HepG2 (cell line): Measurements from ENCODE around the gene UNC119B. TPM values are rescaled to one million over a fixed set of nuclear protein-coding genes. Genes with fewer than 3 reads are reported as not detected.

Source experiments
- ATAC-seq: fragments of 200-7000 bp; cut with Tn5 transposase; 3 replicates; pipeline ENCODE4 v1.9.1; 2020; ENCODE audit warnings: mild to moderate bottlenecking, moderate library complexity
- BruUV-seq: library from RNA; stranded (reverse); fragments of 400-500 nt; replicated peaks from 2 replicates; lab custom pipeline; 2021; lab: Mats Ljungman, UMichigan
- CTCF ChIA-PET: fragments of 300-600 bp; formaldehyde crosslinking; extraction: SDS; loops from one replicate; lab custom pipeline; 2021; ENCODE audit warnings: low total read pairs, inconsistent platforms, low intra/inter-chr PET ratio; lab: Yijun Ruan, JAX
- POLR2A ChIA-PET: fragments of 350-600 bp; sonication (Branson Sonifier 250); formaldehyde crosslinking; loops from one replicate; lab custom pipeline; 2020; ENCODE audit warnings: antibody characterized with exemption, inconsistent platforms; lab: Yijun Ruan, JAX
- DNase-seq: peaks from one replicate; pipeline ENCODE4 v3.0.0-alpha.2; 2015; ENCODE audit warnings: low spot score
- FAIRE-seq: peaks from 3 replicates; lab custom pipeline; 2011; peaks lifted over from hg19 to GRCh38; lab: Jason Lieb, UNC
- H2AFZ ChIP-seq: one replicate; pipeline ENCODE4 v1.6.1; 2011; ENCODE audit warnings: low read length, inconsistent platforms
- H3K27ac ChIP-seq: fragments of 300-600 bp; 3 replicates; pipeline ENCODE4 v1.8.0; 2011; ENCODE audit warnings: mixed run types, mild to moderate bottlenecking, mixed read lengths, low read length, inconsistent platforms; ENCODE audit not compliant: insufficient read depth; ENCODE audit errors: extremely low read length
- H3K27me3 ChIP-seq, 2 experiments: fragments of 200-600 bp in 1 of 2; 2 replicates in 1 of 2; 3 replicates in 1 of 2; pipeline versions ENCODE4 v1.6.0 to v1.8.0; 2011; ENCODE audit warnings: low read length in 2 of 2, mild to moderate bottlenecking in 2 of 2, moderate library complexity in 2 of 2, inconsistent platforms in 1 of 2; ENCODE audit not compliant: insufficient read depth in 2 of 2, control insufficient read depth in 1 of 2
- H3K36me3 ChIP-seq, 2 experiments: fragments of 200-600 bp in 1 of 2; replicated peaks in 1 of 2; 2 replicates in 1 of 2; 3 replicates in 1 of 2; pipeline versions ENCODE4 v1.5.1 to v1.8.0; 2011; ENCODE audit warnings: low read length in 2 of 2, inconsistent platforms in 1 of 2; ENCODE audit not compliant: insufficient read depth in 2 of 2, control insufficient read depth in 1 of 2
- H3K4me1 ChIP-seq: 2 replicates; pipeline ENCODE4 v1.5.1; 2012; ENCODE audit warnings: low read length, inconsistent platforms; ENCODE audit not compliant: insufficient read depth
- H3K4me2 ChIP-seq: 2 replicates; pipeline ENCODE4 v1.6.0; 2011; ENCODE audit warnings: low read depth, low read length, inconsistent platforms
- H3K4me3 ChIP-seq, 3 experiments: fragments of 200-600 bp in 1 of 3; sonication (generic), shearing (Covaris generic) in 1 of 3; replicated peaks in 1 of 3; 2 replicates each; pipeline ENCODE4 v1.5.1; 2011 to 2016; ENCODE audit warnings: low read length in 3 of 3, inconsistent platforms in 2 of 3, low read depth in 2 of 3, mild to moderate bottlenecking in 2 of 3, control low read depth in 1 of 3, mixed read lengths in 1 of 3; ENCODE audit not compliant: insufficient read depth in 1 of 3
- H3K79me2 ChIP-seq: one replicate; pipeline ENCODE4 v1.6.1; 2011; ENCODE audit warnings: low read length, inconsistent platforms; ENCODE audit not compliant: insufficient read depth
- H3K9ac ChIP-seq: 2 replicates; pipeline ENCODE4 v1.6.0; 2011; ENCODE audit warnings: mild to moderate bottlenecking, low read depth, low read length, inconsistent platforms; ENCODE audit not compliant: insufficient read depth
- H3K9me3 ChIP-seq: 2 replicates; pipeline ENCODE4 v1.5.1; 2012; ENCODE audit warnings: mild to moderate bottlenecking, low read length
- H4K20me1 ChIP-seq: 2 replicates; pipeline ENCODE4 v1.6.0; 2011; ENCODE audit warnings: inconsistent platforms, mild to moderate bottlenecking, low read length, moderate library complexity; ENCODE audit not compliant: insufficient read depth
- ATF2 ChIP-seq: sonication (generic); formaldehyde crosslinking; IDR thresholded peaks from 2 replicates; pipeline ENCODE4 v1.4.0; 2020; ENCODE audit warnings: missing genetic modification reagents
- CENPBD1 ChIP-seq: sonication (generic); formaldehyde crosslinking; IDR thresholded peaks from 2 replicates; pipeline ENCODE4 v1.8.0; 2022; ENCODE audit warnings: missing genetic modification reagents, low read depth, mild to moderate bottlenecking, borderline replicate concordance
- HHEX ChIP-seq: IDR thresholded peaks from 2 replicates; pipeline ENCODE4 v1.6.1; 2016; ENCODE audit warnings: control low read depth
- IKZF5 ChIP-seq: IDR thresholded peaks from 2 replicates; pipeline ENCODE4 v1.6.1; 2018; ENCODE audit warnings: missing genetic modification reagents, mild to moderate bottlenecking, missing compliant biosample characterization
- MBD4 ChIP-seq: IDR thresholded peaks from 2 replicates; pipeline ENCODE4 v1.6.1; 2012; ENCODE audit warnings: low read length, inconsistent platforms, borderline replicate concordance
- NCOA2 ChIP-seq: sonication (generic); formaldehyde crosslinking; IDR thresholded peaks from 2 replicates; pipeline ENCODE4 v1.8.0; 2022; ENCODE audit warnings: inconsistent platforms
- SNRNP70 ChIP-seq: fragments of 200-400 bp; formaldehyde crosslinking; IDR thresholded peaks from 2 replicates; pipeline ENCODE4 v1.6.1; 2017; ENCODE audit warnings: mild to moderate bottlenecking, low read depth, low read length, moderate library complexity
- XBP1 ChIP-seq: sonication (generic); formaldehyde crosslinking; IDR thresholded peaks from 2 replicates; pipeline ENCODE4 v1.5.0; 2020; ENCODE audit warnings: missing genetic modification reagents
- ZFP91 ChIP-seq: sonication (generic); formaldehyde crosslinking; IDR thresholded peaks from 2 replicates; pipeline ENCODE4 v1.9.0; 2022; ENCODE audit warnings: missing genetic modification reagents, mild to moderate bottlenecking, borderline replicate concordance
- ZNF253 ChIP-seq: sonication (generic); formaldehyde crosslinking; IDR thresholded peaks from 2 replicates; pipeline ENCODE4 v1.8.0; 2022; ENCODE audit warnings: mild to moderate bottlenecking, missing genetic modification reagents, borderline replicate concordance
- ZNF34 ChIP-seq: sonication (generic); formaldehyde crosslinking; IDR thresholded peaks from 2 replicates; pipeline ENCODE4 v1.4.0; 2020; ENCODE audit warnings: mild to moderate bottlenecking, missing genetic modification reagents, borderline replicate concordance
- ZNF569 ChIP-seq: sonication (generic); formaldehyde crosslinking; IDR thresholded peaks from 2 replicates; pipeline ENCODE4 v1.5.0; 2020; ENCODE audit warnings: mild to moderate bottlenecking, missing genetic modification reagents, moderate library complexity, borderline replicate concordance
- ZNF672 ChIP-seq: sonication (generic); formaldehyde crosslinking; IDR thresholded peaks from 2 replicates; pipeline ENCODE4 v1.8.1; 2022; ENCODE audit warnings: missing genetic modification reagents
- ZNF768 ChIP-seq: sonication (generic); formaldehyde crosslinking; IDR thresholded peaks from 2 replicates; pipeline ENCODE4 v1.4.0; 2020; ENCODE audit warnings: missing genetic modification reagents
- ZNF776 ChIP-seq: sonication (generic); formaldehyde crosslinking; IDR thresholded peaks from 2 replicates; pipeline ENCODE4 v1.4.0; 2020; ENCODE audit warnings: mild to moderate bottlenecking, missing genetic modification reagents
- WGBS: methylation state at CpG from one replicate; pipeline ENCODE4 v1.1.6; 2017; ENCODE audit warnings: low lambda C conversion rate; 5-methylcytosine and 5-hydroxymethylcytosine counted together
- in situ Hi-C: cut with HindIII; loops from 2 replicates; pipeline ENCODE4 v1.10.0; 2017; ENCODE audit warnings: low pct_unique_long_range_greater_than_20kb; ENCODE audit not compliant: extremely low pct_ligation_motif_present
- intact Hi-C: fragments of 100-400 bp; cut with micrococcal nuclease; formaldehyde crosslinking; loops from one replicate; pipeline ENCODE4 v1.10.0; 2022; ENCODE audit not compliant: unreplicated experiment
- polyA plus RNA-seq, 8 experiments: library from polyadenylated mRNA; depleted of rRNA in 3 of 8; stranded (reverse) in 7 of 8; unstranded in 1 of 8; fragments of >200 nt; fragmentation: Illumina TruSeq in 4 of 8; extraction: Trizol in 4 of 8; gene quantifications; 2 replicates each; pipeline versions ENCODE4 v1.2.1 to v1.2.3, GENCODE V29; 2011 to 2016; ENCODE audit warnings: low read depth in 4 of 8, missing spikeins in 1 of 8, mixed read lengths in 1 of 8; ENCODE audit not compliant: insufficient read depth in 1 of 8
- total RNA-seq, 5 experiments: library from RNA; depleted of rRNA; stranded (reverse); fragments of >200 nt; fragmentation: Illumina TruSeq; extraction: Trizol; gene quantifications; 2 replicates each; pipeline ENCODE4 v1.2.3, GENCODE V29; 2016; ENCODE audit warnings: low read depth in 1 of 5

The UNC119B gene
- total and polyA plus RNA-seq, 2 of the 13 experiments (the other 11 are each of a cell fraction or from before 2014, with no cell fraction given) = 19.6 to 19.7 TPM

GRCh38 chr12:120666571-120667390 is 43.5 kb upstream of the UNC119B start (continued):
- TF ChIP-seq ZFP91 (CRISPR knock-in tag) = no peak

GRCh38 chr12:120668091-120668867 is 42.0 kb upstream of the UNC119B start:
- Histone ChIP-seq H2AFZ (no peak overlapping the region), H3K27ac (no peak overlapping the region), H3K36me3 (no peaks in the 10 kb centered on the region), H3K4me2 (no peak overlapping the region), H3K4me3 (no peak overlapping the region), H3K27me3 (peaks cover 1 to 17% of the 10 kb centered on the region in 2 experiments; a peak in 1 of 5 replicates), H3K4me1 (no peaks in the 10 kb centered on the region), H3K79me2 (no peaks in the 10 kb centered on the region), H3K9me3 (no peaks in the 10 kb centered on the region), H3K9ac (no peak overlapping the region), H4K20me1 (no peaks in the 10 kb centered on the region)
- intact Hi-C loops (no loop called here), in situ Hi-C loops (no loop called here)
- FAIRE-seq = no peak
- CTCF ChIA-PET = no interaction called here
- POLR2A ChIA-PET = no interaction called here
- BruUV-seq = no TSS peak
- WGBS = 63% methylated on average over 20 of the region's 20 CpGs
- ATAC-seq = no peak
- DNase-seq = no peak
- no peak for TF ChIP-seq ATF2 (CRISPR knock-in tag)
- no peak for TF ChIP-seq CENPBD1 (CRISPR knock-in tag)
- TF ChIP-seq HHEX (CRISPR knock-in tag) = no peak
- no peak for TF ChIP-seq ZNF776 (CRISPR knock-in tag)
- TF ChIP-seq ZNF768 = no peak
- TF ChIP-seq SNRNP70 = no peak
- TF ChIP-seq ZNF34 (CRISPR knock-in tag) = no peak
- no peak for TF ChIP-seq MBD4
- no peak for TF ChIP-seq XBP1 (CRISPR knock-in tag)
- no peak for TF ChIP-seq ZNF569 (CRISPR knock-in tag)
- no peak for TF ChIP-seq ZNF672 (CRISPR knock-in tag)
- TF ChIP-seq NCOA2 (CRISPR knock-in tag) = no peak
- TF ChIP-seq ZNF253 = no peak
- TF ChIP-seq IKZF5 = no peak
